ENCODE data around the gene TF. TPM values are rescaled to one million over a fixed set of nuclear protein-coding genes. Genes with fewer than 3 reads are reported as not detected.
"Not testable (repeated sequence)": the region's sequence is repeated elsewhere in the genome, so short reads cannot be mapped to it uniquely, and the experiment has no call there.

Gene TF
- 0.13 TPM in 2 replicates for total RNA-seq

DNA sequence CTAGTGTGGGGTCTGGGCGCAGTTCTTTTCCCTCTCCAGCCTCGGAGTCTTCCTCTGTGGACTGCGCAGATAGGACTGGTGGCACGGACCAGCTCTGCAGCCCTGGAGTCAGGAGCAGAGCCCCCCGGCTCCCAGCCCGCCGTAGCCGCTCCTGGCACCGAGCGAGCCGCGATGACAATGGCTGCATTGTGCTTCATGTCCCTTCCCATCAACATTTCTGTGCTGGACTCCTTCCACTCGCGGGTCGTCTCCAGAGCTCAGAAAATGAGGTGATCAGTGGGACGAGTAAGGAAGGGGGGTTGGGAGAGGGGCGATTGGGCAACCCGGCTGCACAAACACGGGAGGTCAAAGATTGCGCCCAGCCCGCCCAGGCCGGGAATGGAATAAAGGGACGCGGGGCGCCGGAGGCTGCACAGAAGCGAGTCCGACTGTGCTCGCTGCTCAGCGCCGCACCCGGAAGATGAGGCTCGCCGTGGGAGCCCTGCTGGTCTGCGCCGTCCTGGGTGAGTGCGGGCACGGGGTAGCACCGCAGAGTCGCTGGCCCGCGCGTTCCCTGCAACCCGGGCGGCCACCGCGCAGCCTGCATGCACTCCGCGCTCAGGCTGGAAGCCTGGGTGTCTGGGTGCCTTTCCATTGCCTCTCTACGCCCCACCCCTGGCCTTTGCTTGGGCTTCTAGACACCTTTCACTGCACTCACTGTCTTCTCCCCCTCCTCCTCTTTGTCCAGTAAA is at the start of gene TF:
TSS of gene TF (plus strand) at position 413 of the 731 bp plus-strand sequence. CDS start at position 461, 48 bp downstream.
- DNase-seq (ENCODE audit: low read depth in 2 of 2): no peak

DNA sequence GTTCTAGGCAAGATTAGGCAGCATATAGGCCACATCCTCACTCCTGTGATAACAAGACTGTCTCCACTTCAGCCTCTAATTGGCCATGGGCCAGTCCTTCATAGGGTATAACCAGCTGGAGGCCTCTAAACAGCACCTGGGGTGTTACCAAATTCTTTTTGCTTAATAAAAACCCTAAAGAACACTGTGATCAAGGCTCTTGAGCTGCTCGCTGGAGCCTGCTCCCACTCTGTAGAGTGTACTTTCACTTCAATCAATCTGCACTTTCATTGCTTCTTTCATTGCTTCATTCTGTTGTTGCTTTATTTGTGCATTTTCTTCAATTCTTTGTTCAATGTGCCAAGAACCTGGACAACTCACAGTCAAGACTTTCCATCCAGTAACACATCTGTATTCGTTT is 48.2 kb upstream of the TF start:
- no peak for DNase-seq (ENCODE audit: low read depth in 2 of 2)

DNA sequence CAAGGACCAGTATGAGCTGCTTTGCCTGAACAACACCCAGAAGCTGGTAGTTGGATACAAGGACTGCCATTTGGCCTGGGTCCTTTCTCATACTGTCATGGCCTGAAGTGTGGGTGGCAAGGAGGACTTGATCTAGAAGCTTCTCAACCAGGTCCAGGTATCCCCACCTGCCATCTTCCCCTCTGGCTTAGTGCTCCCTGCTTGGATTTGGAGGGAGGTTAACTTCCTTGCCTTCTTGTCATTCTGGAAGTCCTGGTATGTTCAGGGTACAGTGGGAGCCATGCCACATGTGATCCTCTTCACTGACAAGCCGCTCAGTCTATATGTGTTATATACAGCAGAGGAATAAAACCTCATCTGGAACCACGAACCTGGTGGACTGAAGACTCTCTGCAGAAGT is 46.7 kb upstream of the TF start:
- no peak for DNase-seq (ENCODE audit: low read depth in 2 of 2)

DNA sequence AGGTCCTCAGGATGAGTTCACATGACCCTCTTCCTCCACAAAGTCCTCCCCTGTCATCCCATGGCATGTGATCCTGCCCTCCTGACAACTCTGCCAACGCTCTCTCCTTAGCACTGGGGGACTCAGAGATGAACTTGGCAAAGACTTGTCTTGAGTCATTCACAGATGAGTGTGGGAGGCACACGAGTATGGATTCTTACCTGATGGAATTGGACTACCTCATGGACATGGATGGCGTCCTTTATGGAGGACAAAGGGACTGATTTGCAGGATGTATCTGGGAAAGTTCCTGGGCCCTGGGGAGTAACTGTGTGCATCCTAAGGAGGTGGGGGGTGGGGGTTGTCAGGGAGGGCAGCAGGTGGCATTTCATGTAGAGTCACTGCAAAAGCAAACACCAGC is 46.3 kb upstream of the TF start:
- DNase-seq (ENCODE audit: low read depth in 2 of 2): no peak

DNA sequence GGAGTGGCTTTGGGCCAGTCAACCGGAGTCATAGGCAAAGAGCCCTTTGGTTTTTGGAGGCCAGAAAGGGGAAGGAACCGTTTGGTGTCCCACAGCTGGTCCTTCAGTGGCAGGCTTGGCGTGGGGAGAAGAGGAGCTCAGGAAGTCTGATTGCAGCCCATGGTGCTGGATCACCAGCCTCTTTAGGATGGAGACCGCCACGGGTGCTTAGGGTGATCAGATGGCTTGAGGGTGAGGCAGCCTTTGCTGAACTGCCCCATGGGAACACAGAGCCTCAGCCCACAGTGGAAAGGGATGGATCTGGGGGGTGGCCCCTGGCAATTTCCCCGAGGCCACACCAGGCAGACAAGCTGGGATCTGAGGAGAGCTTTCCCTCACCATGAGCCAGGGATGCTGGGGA is 45.8 kb upstream of the TF start:
- no peak for DNase-seq (ENCODE audit: low read depth in 2 of 2)

DNA sequence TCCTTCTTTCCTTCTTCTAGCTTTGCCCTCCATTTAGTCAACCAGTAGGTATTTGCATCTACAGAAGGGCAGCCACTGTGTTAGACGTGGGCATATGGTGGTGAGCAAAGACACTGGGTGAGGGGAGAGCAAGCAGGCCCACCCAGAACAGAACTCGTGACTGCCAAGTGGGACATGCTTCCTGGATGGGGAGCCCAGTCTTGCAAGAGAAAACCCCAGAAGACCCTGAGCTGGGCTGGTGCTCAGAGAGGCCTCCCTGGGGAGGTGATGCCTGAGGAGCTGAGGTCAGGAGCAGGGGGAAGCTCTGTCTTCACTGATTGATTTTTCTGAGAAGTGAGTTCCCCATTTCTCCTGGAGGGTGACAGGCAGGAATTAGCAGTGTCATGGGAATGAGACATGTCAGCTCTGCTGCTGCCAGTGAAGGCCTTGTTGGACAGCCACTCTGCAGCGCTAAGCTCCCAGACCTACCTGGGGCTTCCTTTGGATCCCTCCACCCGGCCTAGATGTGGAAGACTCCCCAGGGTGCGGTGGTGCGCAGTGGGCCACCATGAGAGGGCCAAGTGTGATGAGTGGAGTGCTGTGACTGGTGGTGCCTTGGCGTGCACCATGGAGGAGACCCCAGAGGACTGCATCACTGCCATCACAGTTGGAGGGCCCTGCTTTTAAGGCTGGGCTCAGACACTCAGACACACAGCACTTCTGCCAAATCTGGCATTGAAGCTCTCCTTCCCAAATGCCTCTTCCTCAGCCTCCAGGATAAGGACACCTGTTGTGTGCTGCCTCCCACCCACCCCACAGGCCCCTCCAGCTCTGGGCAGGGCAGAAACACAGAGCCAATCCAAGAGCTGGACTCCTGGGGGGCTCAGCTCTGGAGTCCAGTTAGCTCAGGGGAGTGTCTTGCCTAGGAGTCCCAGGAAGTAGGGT is 44.5 kb upstream of the TF start:
- no peak for DNase-seq (ENCODE audit: low read depth in 2 of 2)

DNA sequence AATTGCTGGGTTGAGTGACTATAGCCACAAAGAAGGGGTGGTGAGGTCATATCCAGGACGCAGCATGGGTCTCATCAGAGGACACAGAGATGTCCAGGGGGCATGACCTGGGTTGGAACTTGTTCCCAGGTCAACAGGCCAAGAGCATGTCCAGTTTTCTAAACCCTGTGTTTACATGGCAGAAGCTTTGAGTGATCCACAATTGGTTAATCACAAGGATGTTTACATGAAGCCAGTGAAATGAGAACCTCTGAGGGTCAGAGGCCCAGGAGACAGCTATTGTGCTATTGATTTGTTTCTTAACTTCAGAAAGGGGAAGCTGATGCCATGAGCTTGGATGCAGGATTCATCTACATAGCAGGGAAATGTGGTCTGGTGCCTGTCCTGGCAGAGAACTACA is 42.3 kb upstream of the TF start:
- DNase-seq (ENCODE audit: low read depth in 2 of 2): no peak

DNA sequence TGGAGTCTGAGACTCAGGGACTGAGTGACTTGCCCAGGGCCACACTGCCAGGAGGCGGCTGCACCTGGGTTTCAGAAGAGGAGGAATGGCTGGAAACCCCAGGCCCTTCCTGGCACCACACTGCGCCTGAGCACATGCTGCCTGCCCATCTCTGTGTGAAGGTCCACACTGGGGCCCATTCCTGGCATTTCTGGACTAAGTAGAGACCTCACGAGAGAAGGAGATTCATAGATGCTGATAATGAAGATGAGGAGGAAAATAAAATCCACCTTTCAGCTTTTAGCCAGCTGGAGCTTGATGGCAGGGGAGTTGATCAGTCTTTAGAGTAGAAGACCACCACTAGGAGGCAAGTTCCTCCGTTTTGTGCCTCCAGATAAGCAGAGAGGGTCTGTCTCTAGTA is 40.2 kb upstream of the TF start:
- DNase-seq (ENCODE audit: low read depth in 2 of 2): no peak

DNA sequence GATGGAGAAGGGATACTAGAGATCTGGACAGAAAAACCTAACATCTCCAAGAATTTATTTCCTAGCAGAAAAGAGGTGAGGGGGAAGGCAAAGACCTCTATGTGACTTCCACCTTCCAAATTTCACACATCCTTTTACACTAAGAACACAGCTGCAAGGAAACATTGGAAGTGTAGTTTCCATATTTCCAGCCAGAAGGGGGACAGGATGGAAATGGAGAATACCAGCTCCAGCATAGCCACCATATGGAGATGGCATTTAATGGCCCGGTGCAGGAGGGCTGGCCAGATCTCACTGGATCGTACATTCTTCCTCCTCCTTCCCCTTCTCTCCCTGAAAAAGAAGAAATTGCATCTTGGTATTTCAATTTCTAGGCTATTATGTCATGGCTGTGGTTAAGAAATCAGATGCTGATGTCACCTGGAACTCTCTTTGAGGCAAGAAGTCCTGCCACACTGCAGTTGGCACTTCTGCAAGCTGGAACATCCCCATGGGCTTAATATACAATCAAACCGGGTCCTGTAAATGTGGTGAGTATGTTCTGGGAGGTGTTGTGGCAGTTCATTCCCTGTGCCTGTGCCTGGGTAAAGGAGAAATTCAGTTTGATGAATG is 36.9 kb upstream of the TF start:
- no peak for DNase-seq (ENCODE audit: low read depth in 2 of 2)

DNA sequence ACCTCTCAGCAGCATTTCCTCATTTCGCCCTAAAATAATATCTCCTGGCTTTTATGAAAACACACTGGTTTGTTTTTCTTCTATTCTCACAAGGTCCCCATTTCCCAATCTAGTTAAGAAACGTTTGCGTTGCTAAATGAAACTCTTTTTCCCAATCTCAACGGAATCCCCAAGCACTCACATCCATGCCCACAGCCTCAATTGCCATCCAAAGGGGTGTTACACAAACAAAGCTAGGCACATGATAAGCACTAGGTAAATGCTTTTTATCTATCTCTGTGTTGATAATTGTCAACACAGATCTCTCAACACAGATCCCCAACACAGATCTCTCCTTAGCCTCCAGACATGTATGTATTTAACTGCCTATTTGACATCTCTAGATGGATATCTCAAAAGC is 35.2 kb upstream of the TF start:
- DNase-seq (ENCODE audit: low read depth in 2 of 2): no peak

DNA sequence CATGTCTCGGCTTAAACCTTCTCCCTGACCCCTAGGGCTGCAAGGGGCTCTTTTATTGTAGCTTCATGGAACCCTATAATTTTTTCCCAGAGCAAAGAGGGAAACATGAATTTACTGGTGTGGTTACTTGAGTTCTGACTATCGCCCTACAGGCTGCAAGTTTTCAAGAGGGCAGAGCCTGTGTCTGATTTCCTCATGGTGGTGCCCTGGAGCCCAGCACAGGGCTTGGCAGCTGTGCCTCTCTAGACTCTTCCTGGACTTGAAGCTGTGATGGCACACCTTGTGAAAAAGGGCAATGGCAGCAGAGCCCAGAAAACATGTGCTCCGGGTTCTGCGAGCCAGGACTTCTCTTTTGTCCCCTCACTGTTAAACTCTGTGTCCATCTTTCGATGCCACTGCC is 34.2 kb upstream of the TF start:
- no peak for DNase-seq (ENCODE audit: low read depth in 2 of 2)

DNA sequence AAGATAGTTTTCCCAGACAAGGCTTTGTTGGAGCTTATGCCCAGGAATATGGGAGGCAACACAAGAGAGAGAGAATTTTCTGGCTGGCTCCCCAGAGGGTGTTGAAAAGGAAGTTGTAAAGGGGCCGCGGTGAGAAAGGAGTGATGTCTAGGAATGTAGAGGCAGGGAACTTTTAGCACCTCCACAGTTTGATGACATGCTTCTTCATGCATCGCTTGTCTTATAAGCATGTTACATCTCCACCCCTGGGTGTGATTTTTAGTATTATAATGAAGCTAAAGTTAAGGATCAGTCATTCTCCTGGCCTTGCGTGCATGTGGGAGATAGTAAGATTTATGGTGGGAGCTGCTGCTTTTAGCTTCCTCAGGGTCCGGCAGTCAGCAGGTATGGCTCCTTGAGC is 32.8 kb upstream of the TF start:
- no peak for DNase-seq (ENCODE audit: low read depth in 2 of 2)

DNA sequence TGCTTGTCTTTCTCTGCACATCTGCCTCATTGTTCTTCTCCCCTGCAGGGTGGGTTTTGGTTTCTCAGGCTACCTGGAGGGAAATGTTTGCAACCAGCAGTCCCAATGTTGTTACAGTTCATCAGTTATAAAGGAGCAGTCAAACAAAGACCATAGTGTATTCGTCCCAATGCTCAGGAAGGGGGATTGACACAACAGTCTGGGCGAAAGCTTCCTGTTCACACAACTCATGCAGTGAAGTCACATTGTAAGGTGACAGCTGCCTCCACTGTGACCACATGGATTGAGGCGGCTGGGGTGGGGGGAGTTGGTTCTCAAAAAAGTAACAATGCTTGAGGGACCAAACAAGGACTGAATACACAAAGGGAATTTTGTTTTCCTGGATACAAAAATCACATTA is 28.8 kb upstream of the TF start:
- DNase-seq (ENCODE audit: low read depth in 2 of 2): no peak

DNA sequence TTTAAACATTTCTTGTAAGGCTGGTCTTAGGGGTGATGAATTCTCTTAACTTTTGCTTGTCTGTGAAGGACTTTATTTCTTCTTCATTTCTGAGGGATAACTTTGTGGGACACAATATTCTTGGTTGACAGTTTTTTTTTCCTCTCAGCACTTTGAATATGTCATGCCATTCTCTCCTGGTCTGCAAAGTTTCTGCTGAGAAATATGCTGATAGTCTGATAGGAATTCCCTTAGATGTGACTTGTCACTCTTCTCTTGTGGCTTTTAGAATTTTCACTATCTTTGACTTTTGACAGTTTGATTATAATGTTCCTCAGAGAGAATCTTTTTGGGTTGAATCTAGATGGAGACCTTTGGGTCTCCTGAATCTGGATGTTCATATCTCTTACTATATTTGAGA is 23.3 kb upstream of the TF start:
- no peak for DNase-seq (ENCODE audit: low read depth in 2 of 2)

DNA sequence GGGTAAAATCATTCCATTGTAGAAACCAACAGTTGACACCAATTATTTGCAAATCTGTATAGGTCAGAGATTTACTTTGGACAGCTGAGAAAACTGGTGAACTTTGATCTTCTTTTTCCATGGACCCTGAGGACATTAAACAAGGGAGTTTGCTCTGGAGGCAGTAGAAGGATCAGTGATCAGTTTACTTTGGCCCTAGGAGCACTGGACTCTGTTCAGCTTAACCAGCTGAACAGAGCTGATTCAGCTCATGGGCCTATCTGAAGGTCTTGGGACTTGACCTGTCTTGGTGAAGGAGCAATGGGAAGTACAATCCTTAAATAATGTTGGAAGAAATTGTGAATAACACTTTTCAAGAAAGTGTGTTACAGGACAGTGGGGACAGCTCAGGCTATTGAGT is 15.2 kb upstream of the TF start:
- DNase-seq (ENCODE audit: low read depth in 2 of 2): no peak

DNA sequence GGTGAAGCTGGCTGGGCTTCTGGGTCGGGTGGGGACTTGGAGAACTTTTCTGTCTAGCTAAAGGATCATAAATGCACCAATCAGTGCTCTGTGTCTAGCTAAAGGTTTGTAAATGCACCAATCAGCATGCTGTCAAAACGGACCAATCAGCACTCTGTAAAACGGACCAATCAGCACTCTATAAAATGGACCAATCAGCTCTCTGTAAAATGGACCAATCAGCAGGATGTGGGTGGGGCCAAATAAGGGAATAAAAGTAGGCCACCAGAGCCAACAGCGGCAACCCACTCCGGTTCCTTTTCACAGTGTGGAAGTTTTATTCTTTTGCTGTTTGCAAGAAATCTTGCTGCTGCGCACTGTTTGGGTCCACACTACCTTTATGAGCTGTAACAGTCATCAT is 14.0 kb upstream of the TF start:
- DNase-seq (ENCODE audit: low read depth in 2 of 2): not testable (repeated sequence)

DNA sequence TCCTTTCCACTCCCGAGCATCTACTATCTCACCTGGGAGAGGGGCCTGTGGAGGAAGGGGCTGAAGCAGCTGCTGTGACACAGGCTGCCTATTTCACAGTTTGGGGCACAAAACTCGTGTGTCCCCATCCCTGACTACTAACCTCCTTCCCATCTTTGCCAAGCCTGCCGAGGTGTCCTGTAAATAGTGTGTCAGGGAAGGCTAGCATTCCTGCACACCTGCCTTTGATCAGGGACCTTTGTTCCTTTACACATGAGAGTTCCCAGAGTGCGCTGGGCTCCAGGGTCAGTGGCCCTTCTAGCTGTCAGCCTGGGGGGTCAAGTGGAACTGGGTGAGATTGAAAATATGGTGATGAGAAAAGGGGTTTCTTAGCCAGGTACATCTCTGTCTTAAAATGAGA is 13.0 kb upstream of the TF start:
- DNase-seq (ENCODE audit: low read depth in 2 of 2): no peak

DNA sequence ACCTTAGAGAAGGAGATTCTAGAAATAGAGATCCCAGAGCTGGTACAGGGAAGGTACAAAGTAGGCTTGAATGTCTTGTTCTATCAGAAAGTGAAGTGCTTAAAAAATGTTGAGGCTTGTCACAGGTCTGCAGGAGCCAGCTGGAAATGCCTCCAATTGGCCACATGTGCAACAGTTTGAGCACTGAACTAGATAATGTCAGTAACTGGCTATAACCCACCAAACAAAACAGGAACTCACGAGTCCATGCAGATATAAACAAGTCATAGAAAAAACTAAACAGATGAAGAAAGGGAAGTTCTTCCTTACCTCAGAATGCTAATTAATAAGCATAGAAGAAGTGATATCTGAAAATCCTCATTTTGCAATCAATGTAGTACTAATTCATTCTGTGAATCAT is 11.9 kb upstream of the TF start:
- DNase-seq (ENCODE audit: low read depth in 2 of 2): no peak

DNA sequence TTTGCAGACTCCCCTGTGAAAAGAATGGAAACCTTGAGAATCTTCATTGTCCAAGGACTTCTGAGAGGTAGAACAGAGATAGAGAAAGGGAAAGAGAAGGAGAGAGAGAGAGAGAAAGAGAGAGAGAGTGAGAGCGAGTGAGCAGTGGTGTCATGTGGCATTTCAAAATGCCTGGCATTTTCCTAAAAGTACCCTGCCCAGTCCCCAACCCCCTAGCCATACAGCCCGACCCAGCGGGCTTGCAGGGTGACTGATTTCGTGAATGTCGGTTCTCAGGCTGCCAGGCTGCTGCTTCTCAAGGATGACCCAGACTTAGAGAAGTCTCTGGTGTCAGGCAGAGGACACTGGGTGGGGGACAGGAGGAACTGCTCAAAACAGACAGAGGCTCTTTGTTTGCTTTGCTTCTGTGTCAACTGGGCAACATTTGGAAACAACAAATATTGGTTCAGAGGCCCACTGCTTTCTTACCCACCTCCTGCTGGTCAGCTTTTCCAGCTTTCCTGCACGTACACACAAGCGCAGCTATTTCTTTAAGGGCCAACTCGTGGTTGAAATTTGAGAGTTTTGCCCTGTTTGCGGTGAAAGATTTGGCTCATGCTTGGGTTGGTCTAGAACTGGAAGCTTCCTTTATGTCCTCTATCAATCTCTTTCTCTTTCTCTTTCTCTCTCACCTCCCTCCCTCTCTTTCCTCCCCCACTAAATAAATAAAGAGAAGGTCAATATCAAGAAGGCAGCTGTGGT is 3.7 kb upstream of the TF start:
- no peak for DNase-seq (ENCODE audit: low read depth in 2 of 2)

DNA sequence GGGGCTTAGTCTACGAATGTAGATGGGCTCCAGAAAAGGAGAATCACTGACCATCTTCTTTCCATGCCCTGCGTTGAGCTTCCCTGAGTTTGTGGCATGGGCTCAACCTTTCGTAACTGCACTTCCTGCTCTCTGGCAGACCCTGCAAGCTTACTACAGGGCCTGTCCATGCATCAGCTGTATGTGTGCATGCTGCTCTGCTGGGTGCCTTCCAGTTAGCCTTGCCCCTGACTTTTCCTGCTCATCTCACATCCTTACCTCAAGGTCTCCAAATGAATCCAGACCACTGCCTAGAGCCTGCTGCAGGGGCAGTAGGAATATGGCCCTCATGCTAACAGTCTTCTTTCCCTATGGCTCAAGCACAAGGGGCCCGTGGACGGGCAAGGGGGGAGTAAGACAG is 2.0 kb upstream of the TF start:
- DNase-seq (ENCODE audit: low read depth in 2 of 2): no peak

DNA sequence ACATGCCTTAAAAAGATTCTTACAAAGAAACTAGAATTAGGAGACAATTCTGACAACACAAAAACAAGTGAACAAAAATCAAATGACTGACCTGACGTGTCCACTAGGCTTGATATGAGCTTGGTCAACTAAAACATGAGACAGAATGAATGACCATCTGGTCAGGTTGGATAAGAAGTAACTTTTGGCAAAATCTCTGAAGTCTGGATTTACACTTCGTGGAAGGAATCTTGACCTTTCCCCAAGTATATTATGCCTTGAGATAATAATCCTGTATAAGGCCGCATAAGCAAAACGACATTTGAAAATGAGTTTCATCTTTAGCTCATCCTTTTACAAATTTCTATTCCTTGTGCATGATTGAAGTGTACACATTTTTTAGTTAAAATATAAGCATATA is 1.1 kb upstream of the TF start:
- DNase-seq (ENCODE audit: low read depth in 2 of 2): no peak

DNA sequence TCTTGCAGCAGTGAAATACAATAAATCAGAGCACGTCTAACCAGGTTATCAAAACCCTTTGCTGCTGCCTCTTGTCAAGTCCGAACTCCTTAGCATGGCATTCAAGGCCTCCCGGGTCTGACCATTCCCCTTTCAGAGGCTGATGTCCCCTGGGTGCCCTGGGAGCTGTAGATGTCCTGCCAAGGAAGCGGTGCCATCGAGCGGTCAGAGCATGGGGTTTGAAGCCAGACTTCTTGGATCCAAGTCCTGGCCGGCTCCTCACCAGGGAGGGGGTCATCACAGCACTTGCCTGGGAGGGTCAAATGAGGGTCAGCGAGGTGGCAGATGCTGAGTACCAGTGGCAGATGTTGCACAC is 496 bp downstream of the TF start:
- DNase-seq (ENCODE audit: low read depth in 2 of 2): no peak

Measured in dermis microvascular lymphatic vessel endothelial cell (primary cell).